NCI-H187 treated with DMSO at 0.1 percent for 48 hours (cell line): ENCODE results near the gene LEP.
"Not testable (repeated sequence)": the region's sequence is repeated elsewhere in the genome, so short reads cannot be mapped to it uniquely, and the experiment has no call there.

Source experiments
- DNase-seq: peaks from one replicate; lab custom pipeline; 2025; lab: John Stamatoyannopoulos, UW

The LEP gene

DNA sequence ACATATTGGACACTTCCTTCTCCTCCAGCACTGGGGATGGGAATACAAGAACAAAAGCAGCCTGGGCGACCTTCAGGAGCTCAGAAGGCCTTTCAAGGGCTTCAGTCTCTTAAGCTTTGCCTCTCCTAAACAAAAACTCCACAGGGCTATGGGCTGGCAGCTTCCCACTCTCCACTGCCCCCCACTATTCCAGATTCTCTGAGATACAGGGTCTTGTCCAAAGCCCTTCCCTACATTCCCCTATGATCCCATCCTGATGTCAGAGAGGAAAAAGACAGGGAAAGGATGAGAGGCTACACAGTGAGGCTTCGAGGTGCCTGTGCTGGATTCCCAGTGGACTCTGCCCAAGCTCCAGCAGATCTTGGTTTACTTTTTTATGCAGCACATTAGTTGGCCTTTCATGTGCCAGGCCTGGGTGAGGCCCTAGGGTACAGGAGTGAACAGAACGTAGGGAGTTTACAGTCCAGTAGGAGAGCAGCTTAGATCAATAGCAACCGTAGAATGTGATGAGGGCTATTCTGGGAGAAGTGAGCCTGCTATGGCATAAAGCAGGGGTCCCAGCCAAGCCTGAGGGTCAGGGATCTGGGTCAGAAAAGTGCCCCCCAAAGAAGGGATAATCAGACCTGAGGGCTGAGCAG lies 33.3 kb downstream of the LEP start:
- no peak for DNase-seq

DNA sequence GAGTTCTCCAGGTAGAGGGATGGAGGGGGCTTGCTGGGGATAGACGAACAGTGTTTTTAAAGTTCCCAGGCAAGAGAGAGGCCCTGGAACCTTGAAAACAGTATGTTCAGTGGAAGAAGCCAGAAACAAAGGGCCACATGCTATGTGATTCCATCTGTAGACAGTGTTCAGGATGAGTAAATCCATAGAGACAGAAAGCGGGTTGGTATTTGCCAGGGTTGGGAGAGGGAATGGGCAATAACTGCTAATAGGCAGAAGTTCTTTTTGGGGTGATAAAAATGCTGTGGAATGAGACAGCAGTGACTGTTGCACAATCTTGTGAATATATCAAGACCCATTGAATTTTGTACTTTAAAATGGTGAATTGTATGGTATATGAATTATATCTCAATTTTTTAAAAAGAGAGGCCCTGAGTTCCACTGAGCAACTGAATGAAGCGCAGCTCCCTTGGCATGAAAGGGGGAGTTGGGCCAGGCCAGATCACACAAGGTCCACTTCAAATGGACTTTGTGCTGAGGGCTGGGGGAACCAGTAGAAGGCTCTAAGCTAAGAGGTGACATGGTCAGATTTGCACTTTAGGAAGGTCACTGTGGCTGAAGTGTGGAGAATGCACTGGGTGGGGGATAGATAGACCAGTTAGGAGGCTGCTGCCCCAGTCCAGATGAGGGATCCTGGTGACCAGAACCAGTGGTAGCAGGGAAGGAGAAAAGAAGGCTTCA lies 34.0 kb downstream of the LEP start:
- DNase-seq, result no peak

- DNase-seq, result no peak
Observed at GRCh38 chr7:128275681-128276080, 34.6 kb downstream of the LEP start.

DNA sequence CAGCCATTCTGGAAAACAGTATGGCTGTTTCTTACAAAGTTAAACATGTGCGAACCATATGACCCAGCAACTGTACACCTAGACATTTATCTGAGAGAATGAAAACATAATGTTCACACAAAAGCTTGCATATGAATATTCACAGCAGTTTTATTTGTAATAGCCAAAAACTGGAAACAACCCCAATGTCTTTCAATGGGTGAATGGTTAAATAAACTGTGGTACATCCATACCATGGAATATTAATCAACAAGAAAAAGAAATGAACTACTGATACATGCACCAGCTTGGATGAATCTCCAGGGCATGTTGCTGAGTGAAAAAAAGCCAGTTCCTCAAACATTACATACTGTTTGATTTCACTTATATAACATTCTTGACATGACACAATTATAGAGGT lies 37.3 kb downstream of the LEP start:
- no peak for DNase-seq

- no peak for DNase-seq
Observed at GRCh38 chr7:128279124-128279713, 38.1 kb downstream of the LEP start.

DNA sequence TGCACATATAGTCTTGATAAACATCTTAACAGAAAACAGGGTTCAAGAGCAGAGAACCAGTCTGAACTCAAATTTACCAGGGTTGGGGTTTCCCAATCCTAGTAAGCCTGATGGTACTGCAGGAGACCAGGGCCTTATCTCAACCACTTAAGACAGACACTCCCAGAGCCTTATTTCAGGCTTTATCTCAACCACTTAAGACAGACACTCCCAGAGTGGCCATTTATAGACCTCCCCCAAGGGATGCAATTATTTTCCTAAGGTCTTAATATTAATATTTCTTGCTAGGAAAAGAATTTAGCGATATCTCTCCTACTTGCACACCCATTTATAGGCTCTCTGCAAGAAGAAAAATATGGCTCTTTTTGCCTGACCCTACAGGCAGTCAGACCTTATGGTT lies 39.4 kb downstream of the LEP start:
- DNase-seq, result not testable (repeated sequence)

- no peak for DNase-seq
Observed at GRCh38 chr7:128281605-128282380, 40.7 kb downstream of the LEP start.

DNA sequence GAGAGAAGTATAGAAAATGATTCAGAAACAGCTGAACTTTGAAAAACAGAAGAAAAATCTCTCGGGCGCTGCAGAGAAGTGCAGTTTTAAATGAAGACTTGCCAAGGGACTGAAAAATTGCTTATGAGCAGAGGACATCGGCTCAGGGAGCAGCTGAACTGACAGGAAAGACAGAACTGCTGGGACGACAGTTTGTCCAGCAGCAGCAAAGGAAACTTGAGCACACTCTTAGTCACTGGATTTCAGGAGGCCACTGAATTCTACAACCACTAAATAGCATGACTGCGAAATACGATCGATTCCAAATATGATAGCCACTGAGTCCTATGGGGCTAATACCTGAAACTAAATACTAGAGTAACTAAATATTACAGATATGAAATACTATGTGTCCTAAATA lies 43.0 kb downstream of the LEP start:
- no peak for DNase-seq

GRCh38 chr7:128287556-128287955 lies 46.5 kb downstream of the LEP start:
- no peak for DNase-seq

- not testable (repeated sequence) for DNase-seq
Observed at GRCh38 chr7:128298004-128298403, 56.9 kb downstream of the LEP start.

- DNase-seq, result no peak
Observed at GRCh38 chr7:128299109-128299607, 58.1 kb downstream of the LEP start.

- DNase-seq, result no peak
Observed at GRCh38 chr7:128302139-128302538, 61.1 kb downstream of the LEP start.

- no peak for DNase-seq
Observed at GRCh38 chr7:128303133-128303532, 62.1 kb downstream of the LEP start.

DNA sequence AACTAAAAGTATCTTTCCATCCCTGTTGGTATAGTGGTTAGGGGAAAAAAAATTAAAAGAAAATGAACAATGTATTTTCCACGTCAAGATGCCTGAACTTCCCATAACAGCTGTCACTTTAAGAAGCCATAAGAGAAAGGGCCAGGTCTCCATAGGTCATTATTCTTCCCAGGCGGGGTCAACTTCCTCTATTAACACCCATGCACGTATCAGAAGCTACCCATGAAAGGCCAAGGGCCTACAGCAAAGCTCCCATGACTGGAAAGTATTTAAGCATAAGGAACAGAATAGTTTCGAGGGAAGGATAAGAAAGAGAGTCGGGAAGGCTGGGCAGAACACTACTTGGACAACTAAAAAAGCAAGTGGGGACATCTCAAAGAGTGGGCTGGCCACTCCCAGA lies 62.6 kb downstream of the LEP start:
- no peak for DNase-seq

- DNase-seq, result peak; percentile 32
Observed at GRCh38 chr7:128304212-128304611, 63.1 kb downstream of the LEP start.

- DNase-seq, result no peak
Observed at GRCh38 chr7:128307061-128307460, 66.0 kb downstream of the LEP start.
